Testis (tissue), 2 donors: ENCODE results near the gene ZDHHC7.
A peak's percentile ranks its signal among the peaks of the same experiment; 100 is the strongest.

ENCODE experiments used
- POLR2A ChIP-seq: fragments of 450-650 bp; IDR thresholded peaks from one replicate; pipeline ENCODE4 v1.6.1; 2017; ENCODE audit warnings: antibody characterized with exemption, mild to moderate bottlenecking, moderate library complexity
- TF ChIP-seq, protein P1 (sequence below), 3 experiments: fragments of 450-650 bp in 2 of 3; fragments of 200-600 bp in 1 of 3; sonication (generic) in 1 of 3; IDR thresholded peaks; one replicate each; pipeline ENCODE4 v1.5.1; 2016 to 2019; ENCODE audit warnings: antibody characterized with exemption in 3 of 3, mild to moderate bottlenecking in 2 of 3, moderate library complexity in 1 of 3

- TF ChIP-seq POLR2A = peak; percentile 98
- TF ChIP-seq, protein P1, sequence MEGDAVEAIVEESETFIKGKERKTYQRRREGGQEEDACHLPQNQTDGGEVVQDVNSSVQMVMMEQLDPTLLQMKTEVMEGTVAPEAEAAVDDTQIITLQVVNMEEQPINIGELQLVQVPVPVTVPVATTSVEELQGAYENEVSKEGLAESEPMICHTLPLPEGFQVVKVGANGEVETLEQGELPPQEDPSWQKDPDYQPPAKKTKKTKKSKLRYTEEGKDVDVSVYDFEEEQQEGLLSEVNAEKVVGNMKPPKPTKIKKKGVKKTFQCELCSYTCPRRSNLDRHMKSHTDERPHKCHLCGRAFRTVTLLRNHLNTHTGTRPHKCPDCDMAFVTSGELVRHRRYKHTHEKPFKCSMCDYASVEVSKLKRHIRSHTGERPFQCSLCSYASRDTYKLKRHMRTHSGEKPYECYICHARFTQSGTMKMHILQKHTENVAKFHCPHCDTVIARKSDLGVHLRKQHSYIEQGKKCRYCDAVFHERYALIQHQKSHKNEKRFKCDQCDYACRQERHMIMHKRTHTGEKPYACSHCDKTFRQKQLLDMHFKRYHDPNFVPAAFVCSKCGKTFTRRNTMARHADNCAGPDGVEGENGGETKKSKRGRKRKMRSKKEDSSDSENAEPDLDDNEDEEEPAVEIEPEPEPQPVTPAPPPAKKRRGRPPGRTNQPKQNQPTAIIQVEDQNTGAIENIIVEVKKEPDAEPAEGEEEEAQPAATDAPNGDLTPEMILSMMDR (IDR thresholded peaks at IDR 0.05) = peak in 2 of 3 experiments; percentile 23 to 37
Observed at GRCh38 chr16:85027349-85027957, 16.1 kb upstream of the ZDHHC7 start, which contains the start of gene KIAA0513.
